GM20000 (cell line): ENCODE measurements around the gene ITPR3.
"Not testable (repeated sequence)": the region's sequence is repeated elsewhere in the genome, so short reads cannot be mapped to it uniquely, and the experiment has no call there.

Experiments
- DNase-seq: peaks from one replicate; pipeline ENCODE4 v3.0.0; 2012; ENCODE audit warnings: low spot score
- TF ChIP-seq, protein P1 (sequence below): IDR thresholded peaks from 2 replicates; pipeline ENCODE4 v1.5.1; 2012; ENCODE audit warnings: mild to moderate bottlenecking, control low read depth; ENCODE audit errors: extremely low read depth, missing control alignments

The ITPR3 gene

GRCh38 chr6:33627876-33628275 lies 6.8 kb downstream of the ITPR3 start:
- DNase-seq: no peak
- TF ChIP-seq, protein P1, sequence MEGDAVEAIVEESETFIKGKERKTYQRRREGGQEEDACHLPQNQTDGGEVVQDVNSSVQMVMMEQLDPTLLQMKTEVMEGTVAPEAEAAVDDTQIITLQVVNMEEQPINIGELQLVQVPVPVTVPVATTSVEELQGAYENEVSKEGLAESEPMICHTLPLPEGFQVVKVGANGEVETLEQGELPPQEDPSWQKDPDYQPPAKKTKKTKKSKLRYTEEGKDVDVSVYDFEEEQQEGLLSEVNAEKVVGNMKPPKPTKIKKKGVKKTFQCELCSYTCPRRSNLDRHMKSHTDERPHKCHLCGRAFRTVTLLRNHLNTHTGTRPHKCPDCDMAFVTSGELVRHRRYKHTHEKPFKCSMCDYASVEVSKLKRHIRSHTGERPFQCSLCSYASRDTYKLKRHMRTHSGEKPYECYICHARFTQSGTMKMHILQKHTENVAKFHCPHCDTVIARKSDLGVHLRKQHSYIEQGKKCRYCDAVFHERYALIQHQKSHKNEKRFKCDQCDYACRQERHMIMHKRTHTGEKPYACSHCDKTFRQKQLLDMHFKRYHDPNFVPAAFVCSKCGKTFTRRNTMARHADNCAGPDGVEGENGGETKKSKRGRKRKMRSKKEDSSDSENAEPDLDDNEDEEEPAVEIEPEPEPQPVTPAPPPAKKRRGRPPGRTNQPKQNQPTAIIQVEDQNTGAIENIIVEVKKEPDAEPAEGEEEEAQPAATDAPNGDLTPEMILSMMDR: no peak

GRCh38 chr6:33628401-33628964 lies 7.4 kb downstream of the ITPR3 start:
- TF ChIP-seq, protein P1: no peak
- DNase-seq: no peak

DNA sequence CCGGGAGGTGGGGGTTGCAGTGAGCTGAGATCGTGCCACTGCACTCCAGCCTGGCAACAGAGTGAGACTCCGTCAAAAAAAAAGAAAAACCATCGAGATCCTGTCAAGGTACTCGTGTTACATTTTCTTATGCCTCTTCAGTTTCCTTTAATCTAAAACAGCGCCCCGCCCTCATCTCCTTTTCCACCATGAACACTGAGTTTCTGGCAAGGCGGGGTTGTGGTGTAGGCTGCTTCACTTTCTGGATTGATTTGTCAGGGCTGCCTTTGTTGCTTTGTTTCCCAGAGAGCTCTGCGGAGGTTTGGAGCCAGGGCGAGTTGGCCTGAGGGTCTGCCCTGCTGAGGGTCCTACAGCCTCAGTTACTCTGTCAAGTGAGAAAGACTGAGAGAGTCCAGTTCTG lies 8.9 kb downstream of the ITPR3 start:
- DNase-seq: no peak
- TF ChIP-seq, protein P1: no peak

GRCh38 chr6:33631521-33631920 lies 10.4 kb downstream of the ITPR3 start:
- not testable (repeated sequence) for DNase-seq

DNA sequence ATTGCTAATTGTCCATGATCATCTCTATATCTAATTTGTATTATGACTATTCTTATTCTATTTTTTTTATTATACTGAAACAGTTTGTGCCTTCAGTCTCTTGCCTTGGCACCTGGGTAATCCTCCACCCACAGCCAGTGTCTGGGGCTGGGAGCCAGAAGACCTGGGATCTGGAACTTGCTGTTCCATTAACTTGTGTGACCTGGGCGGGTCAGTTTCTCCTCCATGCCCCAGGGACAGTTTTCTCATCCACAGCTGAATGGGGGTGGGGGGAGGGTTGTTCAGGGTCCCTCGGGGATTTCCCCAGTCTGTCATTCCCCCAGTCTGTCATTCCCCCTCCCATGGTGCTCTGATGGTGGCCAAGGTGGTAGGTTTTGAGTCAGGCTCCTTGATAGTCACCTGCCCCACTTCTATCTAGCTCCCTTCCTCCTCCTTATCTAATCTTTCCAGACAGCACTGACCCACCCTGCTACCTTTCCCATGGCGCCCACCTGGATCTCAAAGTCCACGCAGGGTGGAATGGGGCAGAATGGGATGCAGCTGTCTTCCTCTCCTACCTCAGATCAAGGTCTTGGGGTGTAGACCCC lies 10.9 kb downstream of the ITPR3 start:
- no peak for DNase-seq
- TF ChIP-seq, protein P1: no peak

DNA sequence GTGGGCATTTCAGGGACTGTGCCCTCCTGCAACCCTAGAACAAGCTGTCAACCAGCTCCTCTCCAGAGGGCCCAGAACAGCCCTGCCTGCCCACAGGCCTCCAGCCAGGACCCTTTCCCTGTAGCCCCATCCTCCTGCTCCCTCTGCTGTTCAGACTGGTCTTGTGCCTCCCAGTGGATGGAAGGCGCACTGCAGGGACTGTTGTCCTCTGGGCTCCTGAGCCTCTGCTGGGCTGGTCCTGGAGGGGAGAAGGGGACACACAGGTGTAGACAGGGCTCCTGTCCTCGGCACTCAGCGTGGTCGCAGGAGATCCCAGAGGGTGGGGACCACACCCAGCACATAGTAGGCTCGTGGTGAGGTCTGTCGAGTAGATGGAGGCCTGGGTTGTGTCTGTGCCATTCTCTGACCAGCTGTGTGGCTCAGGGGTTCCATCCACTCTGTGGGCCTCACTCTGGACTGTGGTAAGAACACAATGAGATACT lies 11.5 kb downstream of the ITPR3 start:
- DNase-seq: peak; percentile 81
- TF ChIP-seq, protein P1: peak; percentile 89

GRCh38 chr6:33633084-33633461 lies 12.0 kb downstream of the ITPR3 start:
- DNase-seq: no peak
- TF ChIP-seq, protein P1: no peak
